GM18909 (cell line): ENCODE results near the gene FAHD2A.
"Not testable (repeated sequence)": the region's sequence is repeated elsewhere in the genome, so short reads cannot be mapped to it uniquely, and the experiment has no call there.

ENCODE experiments used
- ATAC-seq: cut with Tn5 transposase; IDR thresholded peaks from one replicate; pipeline ENCODE4 v1.9.1; 2021; ENCODE audit warnings: mild to moderate bottlenecking; ENCODE audit not compliant: unreplicated experiment, poor library complexity

Gene FAHD2A

DNA sequence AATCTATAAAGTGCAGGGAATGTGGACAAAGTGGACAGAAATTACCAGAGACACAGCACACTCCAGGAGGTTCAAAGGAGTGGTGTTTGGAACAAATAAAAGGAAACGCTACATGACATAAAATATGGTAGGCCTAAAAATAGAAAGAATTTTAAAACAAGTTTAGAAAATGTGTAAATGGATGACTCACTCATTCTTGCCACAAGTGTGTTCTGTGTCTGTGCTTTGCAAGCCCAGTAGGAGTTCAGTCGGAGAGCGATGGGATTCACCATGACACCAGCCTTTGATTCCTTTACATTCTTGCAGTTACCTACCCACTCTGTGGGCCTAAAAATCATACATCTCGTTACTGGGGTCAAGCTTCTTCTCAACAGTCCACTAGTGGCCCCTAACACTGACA lies 30.9 kb downstream of the FAHD2A start:
- not testable (repeated sequence) for ATAC-seq

- not testable (repeated sequence) for ATAC-seq
Measured at GRCh38 chr2:95433973-95434372, 31.5 kb downstream of the FAHD2A start.

DNA sequence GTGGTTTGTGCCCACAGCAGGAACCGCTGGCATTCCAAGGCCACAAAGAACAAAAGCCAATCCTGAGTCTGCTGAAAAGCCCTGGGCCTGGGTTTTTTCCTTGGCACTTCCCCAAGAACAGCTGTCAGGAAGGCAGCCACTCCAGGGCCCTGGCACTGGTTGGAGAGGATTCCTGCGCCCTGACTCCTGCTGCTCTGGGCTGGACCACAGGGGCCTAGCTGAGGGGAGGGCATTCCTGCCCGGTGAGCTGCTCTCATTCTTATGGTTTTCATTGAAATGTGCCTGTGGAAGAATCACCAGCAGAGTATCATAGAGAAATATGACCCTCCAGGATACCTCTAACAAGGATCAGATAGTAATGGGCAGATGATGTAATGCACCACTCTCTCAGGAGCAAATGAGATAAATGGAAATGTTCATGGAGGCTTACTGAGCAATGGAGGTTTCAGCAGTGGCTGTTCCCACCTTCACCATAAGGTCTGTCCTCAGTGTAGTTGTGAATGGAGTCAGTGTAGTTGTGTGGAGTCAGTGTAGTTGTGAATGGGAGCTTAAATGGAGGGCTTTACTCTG lies 32.1 kb downstream of the FAHD2A start:
- not testable (repeated sequence) for ATAC-seq

GRCh38 chr2:95435162-95435871 lies 32.8 kb downstream of the FAHD2A start:
- ATAC-seq, result not testable (repeated sequence)

DNA sequence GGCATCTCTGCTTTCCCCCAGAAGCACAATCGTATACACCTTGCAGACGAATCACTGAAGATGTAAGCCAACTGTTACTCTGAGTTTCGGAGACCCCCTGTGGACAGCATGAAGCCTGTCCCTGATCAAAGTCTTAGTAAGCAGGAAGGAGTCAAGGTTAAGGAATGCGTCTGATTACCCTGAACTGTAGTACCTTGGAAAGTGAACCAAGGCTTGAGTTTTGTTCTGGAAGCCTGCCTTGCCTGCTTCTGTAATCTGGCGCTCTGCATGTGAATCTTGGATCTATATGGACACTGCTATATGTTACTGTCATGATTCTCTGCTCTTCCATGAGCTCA lies 33.3 kb downstream of the FAHD2A start:
- ATAC-seq, result not testable (repeated sequence)

DNA sequence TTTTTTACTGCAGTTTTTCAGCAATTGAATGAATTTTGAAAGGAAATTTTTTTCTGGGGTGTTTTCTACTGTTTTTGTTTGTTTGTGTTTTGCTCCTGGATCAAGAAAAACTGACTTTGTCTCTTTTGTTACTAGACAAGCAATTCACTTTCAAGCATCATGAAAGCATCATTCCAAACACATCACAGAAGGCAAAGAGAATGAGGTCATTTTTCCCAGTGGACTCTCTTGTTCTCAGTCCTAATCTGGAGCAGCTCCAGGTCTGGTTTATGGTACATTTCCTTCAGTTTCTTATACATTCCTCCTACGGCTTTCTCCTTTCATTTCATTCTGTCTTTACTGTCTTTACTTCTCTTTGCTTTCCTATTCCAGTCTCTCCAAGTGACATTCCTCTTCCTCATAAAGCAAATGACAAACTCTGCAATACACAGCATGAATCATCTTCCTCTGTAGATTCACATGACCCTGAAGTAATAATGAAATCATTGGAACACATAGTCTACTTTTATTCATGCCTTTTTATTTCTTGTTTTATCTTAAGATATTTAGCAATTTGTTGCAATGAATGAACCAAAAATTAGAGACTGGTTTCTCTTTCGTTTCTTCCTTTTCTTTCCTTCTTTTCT lies 40.1 kb downstream of the FAHD2A start:
- not testable (repeated sequence) for ATAC-seq

DNA sequence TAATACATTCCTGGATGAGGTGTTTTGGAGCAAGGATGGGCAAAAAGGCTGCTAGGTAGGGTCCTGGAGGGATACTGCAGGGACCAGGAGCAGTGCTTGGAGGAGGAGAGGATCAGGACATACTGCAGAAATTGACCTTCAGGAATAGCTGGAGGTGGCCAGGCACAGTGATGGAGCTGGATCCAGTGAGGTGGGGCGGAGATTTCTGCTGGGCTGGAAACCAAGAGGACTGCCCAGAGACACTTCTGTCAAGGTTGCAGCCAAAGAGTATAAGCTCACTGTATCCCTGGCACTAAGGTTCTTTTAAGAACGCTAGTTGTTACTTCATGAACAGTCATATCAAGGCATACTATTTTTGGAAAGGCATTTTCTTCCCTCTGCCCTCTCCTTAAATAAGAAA lies 42.8 kb downstream of the FAHD2A start:
- ATAC-seq, result not testable (repeated sequence)

DNA sequence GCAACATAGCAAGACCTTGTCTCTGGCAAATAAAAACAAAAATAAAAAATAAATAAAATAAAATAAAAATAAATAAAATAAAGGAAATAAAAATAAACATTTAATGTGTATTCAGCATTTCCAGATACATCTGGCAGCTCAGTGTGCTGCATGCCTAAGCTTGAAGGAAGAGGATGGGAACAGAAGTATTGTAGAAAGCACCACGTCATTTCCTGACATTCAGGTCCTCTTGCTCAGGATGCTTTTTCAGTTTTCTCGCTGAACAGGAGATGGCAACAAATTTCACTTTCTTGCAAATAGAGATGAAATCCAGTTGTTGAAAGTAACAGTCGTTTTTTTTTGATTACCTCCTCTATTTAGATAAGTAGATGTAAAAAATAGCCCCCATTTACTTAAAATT lies 60.8 kb downstream of the FAHD2A start:
- ATAC-seq, result not testable (repeated sequence)
